ENCODE results near the gene ELOVL6. TPM values are rescaled to one million over a fixed set of nuclear protein-coding genes. Genes with fewer than 3 reads are reported as not detected.
"Not testable (repeated sequence)": the region's sequence is repeated elsewhere in the genome, so short reads cannot be mapped to it uniquely, and the experiment has no call there.

The ELOVL6 gene
- total RNA-seq, 4 donors from 2014 or later: 11.3 to 31.6 (median 24.2) TPM

DNA sequence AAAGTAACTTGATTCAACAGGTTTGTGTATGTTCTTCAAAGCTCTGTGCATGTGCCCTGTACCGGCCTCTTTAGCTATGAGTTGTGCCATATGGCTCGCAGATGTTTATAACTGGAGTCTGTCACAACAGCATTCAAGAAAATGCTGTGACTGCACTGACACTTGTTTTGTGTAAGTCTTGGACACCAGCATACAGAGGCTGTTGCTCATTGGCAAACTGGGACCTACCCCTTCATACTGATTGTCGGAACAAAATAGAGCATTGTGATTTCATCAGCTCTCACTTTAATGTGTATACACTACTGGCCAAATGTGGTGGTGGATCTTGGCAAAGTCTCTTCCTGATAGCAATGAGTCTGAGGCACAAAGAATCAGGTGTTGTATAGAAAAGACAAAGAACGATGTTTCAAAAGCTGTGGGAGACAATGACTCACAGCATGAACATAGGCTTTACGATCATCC lies 151.8 kb downstream of the ELOVL6 start:
- DNase-seq (ENCODE audit: low spot score in 2 of 2): no peak
- Histone ChIP-seq H3K27me3 (no peaks in the 10 kb centered on the region), H3K27ac (no peak overlapping the region), H3K4me1 (no peaks in the 10 kb centered on the region), H3K9me3 (no peaks in the 10 kb centered on the region), H3K4me3 (no peak overlapping the region), H3K36me3 (peaks cover 3% of the 10 kb centered on the region)
- no peak for TF ChIP-seq POLR2A (IDR thresholded peaks at IDR 0.05)
- no peak for TF ChIP-seq POLR2AphosphoS5 (IDR thresholded peaks at IDR 0.05)
- TF ChIP-seq, protein P1, sequence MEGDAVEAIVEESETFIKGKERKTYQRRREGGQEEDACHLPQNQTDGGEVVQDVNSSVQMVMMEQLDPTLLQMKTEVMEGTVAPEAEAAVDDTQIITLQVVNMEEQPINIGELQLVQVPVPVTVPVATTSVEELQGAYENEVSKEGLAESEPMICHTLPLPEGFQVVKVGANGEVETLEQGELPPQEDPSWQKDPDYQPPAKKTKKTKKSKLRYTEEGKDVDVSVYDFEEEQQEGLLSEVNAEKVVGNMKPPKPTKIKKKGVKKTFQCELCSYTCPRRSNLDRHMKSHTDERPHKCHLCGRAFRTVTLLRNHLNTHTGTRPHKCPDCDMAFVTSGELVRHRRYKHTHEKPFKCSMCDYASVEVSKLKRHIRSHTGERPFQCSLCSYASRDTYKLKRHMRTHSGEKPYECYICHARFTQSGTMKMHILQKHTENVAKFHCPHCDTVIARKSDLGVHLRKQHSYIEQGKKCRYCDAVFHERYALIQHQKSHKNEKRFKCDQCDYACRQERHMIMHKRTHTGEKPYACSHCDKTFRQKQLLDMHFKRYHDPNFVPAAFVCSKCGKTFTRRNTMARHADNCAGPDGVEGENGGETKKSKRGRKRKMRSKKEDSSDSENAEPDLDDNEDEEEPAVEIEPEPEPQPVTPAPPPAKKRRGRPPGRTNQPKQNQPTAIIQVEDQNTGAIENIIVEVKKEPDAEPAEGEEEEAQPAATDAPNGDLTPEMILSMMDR (IDR thresholded peaks at IDR 0.05): no peak
- no peak for TF ChIP-seq EP300 (IDR thresholded peaks at IDR 0.05)
- WGBS: 73% methylated on average over 5 of the region's 5 CpGs

DNA sequence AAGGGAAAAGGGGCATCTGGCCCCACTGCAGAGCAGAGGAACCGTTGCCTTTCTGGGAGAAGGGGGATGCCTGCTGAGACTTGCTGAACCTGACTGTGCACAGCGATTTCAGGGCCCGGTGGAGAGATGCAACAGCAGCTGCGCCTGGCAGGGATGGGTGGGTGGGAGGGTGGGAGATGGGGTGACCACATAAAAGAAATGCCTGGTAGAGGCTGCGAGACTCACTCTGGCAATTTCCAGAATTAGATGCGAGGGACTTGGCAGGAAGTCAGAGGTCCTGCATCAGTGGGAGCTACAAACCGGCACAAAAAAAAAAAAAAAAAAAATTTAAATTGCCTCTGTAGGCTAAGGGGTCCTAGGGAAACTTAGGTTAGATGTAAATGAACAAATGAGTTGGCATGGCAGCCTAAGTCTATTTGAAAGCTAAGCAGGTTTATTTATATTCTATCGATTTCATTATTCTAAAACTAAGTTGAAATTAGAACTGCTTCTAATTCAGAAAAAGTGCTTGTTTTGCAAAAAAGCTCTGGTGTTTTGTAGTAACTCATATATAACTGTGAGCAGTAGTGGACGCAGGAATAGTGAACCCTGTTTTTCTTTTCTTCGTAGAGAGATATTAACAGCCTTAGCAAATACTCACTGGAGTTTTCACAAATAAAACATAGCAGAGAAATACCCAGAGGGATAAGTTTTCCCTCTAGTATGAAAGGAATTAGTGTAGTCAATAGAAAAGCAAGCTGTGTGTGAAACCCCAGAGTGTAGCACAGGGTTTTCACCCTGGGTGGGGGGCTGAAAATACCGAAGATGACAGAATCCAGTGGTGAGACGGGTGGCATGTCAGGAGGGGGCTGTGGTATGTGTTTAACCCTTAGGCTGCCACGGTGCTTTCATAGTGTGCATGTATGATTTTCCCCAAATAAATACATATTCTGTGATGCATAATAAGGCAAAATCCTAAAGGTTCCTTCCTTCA lies 155.6 kb downstream of the ELOVL6 start:
- no peak overlapping the region for H3K27ac ChIP-seq
- 28% methylated on average over 13 of the region's 13 CpGs for WGBS
- no peaks in the 10 kb centered on the region for H3K4me1 ChIP-seq
- no peak for DNase-seq (ENCODE audit: low spot score in 2 of 2)
- H3K36me3 ChIP-seq: no peaks in the 10 kb centered on the region
- no peaks in the 10 kb centered on the region for H3K27me3 ChIP-seq
- TF ChIP-seq POLR2A (IDR thresholded peaks at IDR 0.05) (no peak), EP300 (IDR thresholded peaks at IDR 0.05) (no peak), POLR2AphosphoS5 (IDR thresholded peaks at IDR 0.05) (no peak)
- TF ChIP-seq, protein P1 (IDR thresholded peaks at IDR 0.05): no peak
- no peak overlapping the region for H3K4me3 ChIP-seq
- H3K9me3 ChIP-seq: no peaks in the 10 kb centered on the region

DNA sequence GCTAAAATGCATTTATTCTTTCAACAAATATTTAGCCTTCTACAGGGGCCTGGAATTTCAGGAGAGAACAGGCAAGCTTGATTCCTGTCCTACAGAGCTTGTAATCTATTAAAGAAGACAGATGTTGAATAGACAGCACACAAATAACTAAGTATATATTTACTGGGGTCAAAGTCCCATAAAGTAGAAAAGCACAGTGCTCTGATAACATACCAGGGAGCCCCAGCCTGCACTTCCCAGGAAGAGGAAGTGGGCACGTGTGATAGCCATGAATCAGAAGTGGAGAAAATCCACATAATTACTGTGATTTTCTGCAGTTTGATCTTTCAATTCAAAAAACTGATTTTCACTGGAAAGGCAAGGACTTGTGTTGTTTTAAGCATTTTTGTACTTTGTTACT lies 156.7 kb downstream of the ELOVL6 start:
- WGBS: 50% methylated on average over 1 of the region's 1 CpG
- no peaks in the 10 kb centered on the region for H3K36me3 ChIP-seq
- H3K4me3 ChIP-seq: no peak overlapping the region
- no peak for DNase-seq (ENCODE audit: low spot score in 2 of 2)
- no peak overlapping the region for H3K27ac ChIP-seq
- no peaks in the 10 kb centered on the region for H3K4me1 ChIP-seq
- TF ChIP-seq EP300 (IDR thresholded peaks at IDR 0.05) (no peak), POLR2AphosphoS5 (IDR thresholded peaks at IDR 0.05) (no peak), POLR2A (IDR thresholded peaks at IDR 0.05) (no peak)
- TF ChIP-seq, protein P1 (IDR thresholded peaks at IDR 0.05): no peak
- H3K27me3 ChIP-seq: no peaks in the 10 kb centered on the region
- H3K9me3 ChIP-seq: no peaks in the 10 kb centered on the region

DNA sequence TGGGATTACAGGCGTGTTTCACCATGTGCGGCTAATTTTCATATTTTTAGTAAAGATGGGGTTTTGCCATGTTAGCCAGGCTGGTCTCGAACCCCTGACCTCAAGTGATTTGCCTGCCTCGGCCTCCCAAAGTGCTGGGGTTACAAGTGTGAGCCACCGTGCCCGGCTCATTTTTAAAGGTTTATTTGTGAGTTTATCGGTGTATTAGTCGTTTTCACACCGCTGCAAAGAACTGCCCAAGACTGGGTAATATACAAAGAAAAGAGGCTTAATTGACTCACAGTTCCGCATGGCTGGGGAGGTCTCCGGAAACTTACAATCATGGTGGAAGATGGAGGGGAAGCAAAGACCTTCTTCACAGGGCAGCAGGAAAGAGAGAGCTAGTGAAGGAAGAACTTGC lies 159.3 kb downstream of the ELOVL6 start:
- H3K27ac ChIP-seq; H3K4me3 ChIP-seq; H3K4me1 ChIP-seq; H3K9me3 ChIP-seq; H3K36me3 ChIP-seq; H3K27me3 ChIP-seq; DNase-seq (ENCODE audit: low spot score in 2 of 2): not testable (repeated sequence)
- WGBS: 95% methylated on average over 11 of the region's 11 CpGs

DNA sequence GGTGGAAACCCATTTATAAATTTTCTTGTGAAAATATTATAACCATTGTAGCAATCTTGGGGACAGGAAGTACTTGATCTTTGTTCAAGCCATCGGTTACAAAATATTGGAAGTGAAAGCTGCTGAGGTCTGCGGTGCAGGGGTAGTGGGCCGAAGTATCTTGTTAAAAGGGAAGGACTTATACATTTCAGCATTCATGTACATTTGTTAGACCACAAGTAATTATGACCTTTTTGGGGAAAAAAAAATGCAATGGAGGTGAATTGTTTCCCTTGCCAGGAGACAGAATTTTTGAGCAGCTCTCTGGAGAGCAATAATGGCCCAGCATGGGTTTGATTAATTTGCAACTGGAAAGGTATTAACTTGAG lies 164.4 kb downstream of the ELOVL6 start:
- Histone ChIP-seq H3K27me3 (no peaks in the 10 kb centered on the region), H3K27ac (no peak overlapping the region), H3K36me3 (no peaks in the 10 kb centered on the region), H3K4me3 (no peak overlapping the region), H3K9me3 (no peaks in the 10 kb centered on the region), H3K4me1 (no peaks in the 10 kb centered on the region)
- TF ChIP-seq POLR2AphosphoS5 (IDR thresholded peaks at IDR 0.05) (no peak), POLR2A (IDR thresholded peaks at IDR 0.05) (no peak), EP300 (IDR thresholded peaks at IDR 0.05) (no peak)
- TF ChIP-seq, protein P1 (IDR thresholded peaks at IDR 0.05): no peak
- no peak for DNase-seq (ENCODE audit: low spot score in 2 of 2)
- WGBS: 70% methylated on average over 3 of the region's 3 CpGs
